SU-DHL-6 (cell line): ENCODE results near the gene SP3.

Source experiments
- H2AFZ ChIP-seq: fragments of 200-600 bp; sonication (generic); 2 replicates; pipeline ENCODE4 v1.6.1; 2014; ENCODE audit warnings: low read depth, mild to moderate bottlenecking, moderate library complexity, mixed read lengths, antibody characterized with exemption, low read length; ENCODE audit not compliant: severe bottlenecking
- H3F3A ChIP-seq: fragments of 200-600 bp; shearing (Covaris generic); 2 replicates; pipeline ENCODE4 v1.6.0; 2016; ENCODE audit warnings: antibody characterized with exemption, mild to moderate bottlenecking; ENCODE audit not compliant: insufficient read depth
- H3K27ac ChIP-seq: fragments of 200-600 bp; sonication (generic); 2 replicates; pipeline ENCODE4 v1.5.1; 2016; ENCODE audit warnings: low read depth, mild to moderate bottlenecking, low read length, moderate library complexity, mixed read lengths
- H3K27me3 ChIP-seq: fragments of 200-600 bp; sonication (generic), shearing (Covaris generic); 2 replicates; pipeline ENCODE4 v1.6.0; 2014; ENCODE audit warnings: mild to moderate bottlenecking, low read length
- H3K36me3 ChIP-seq: fragments of 200-600 bp; sonication (generic); 2 replicates; pipeline ENCODE4 v1.6.1; 2014; ENCODE audit warnings: mild to moderate bottlenecking, low read length, mixed read lengths
- H3K4me2 ChIP-seq: fragments of 300-600, 200-600 bp; shearing (Covaris generic), sonication (generic); 2 replicates; pipeline ENCODE4 v1.6.0; 2014; ENCODE audit warnings: low read length, low read depth, mild to moderate bottlenecking; ENCODE audit not compliant: poor library complexity, severe bottlenecking
- H3K4me3 ChIP-seq: fragments of 200-600 bp; sonication (generic); 2 replicates; pipeline ENCODE4 v1.5.1; 2014; ENCODE audit warnings: antibody characterized with exemption, low read length, mild to moderate bottlenecking, mixed read lengths; ENCODE audit not compliant: insufficient read depth, poor library complexity, severe bottlenecking
- H3K79me2 ChIP-seq: fragments of 200-600 bp; sonication (generic); 2 replicates; pipeline ENCODE4 v1.6.1; 2014; ENCODE audit warnings: mild to moderate bottlenecking, low read length, moderate library complexity; ENCODE audit not compliant: insufficient read depth
- H3K9ac ChIP-seq: fragments of 200-600 bp; sonication (generic); 2 replicates; pipeline ENCODE4 v1.7.0; 2014; ENCODE audit warnings: mild to moderate bottlenecking, low read length
- H3K9me2 ChIP-seq: fragments of 200-600 bp; sonication (generic); replicated peaks from 2 replicates; pipeline ENCODE4 v1.6.1; 2014; ENCODE audit warnings: low read length; ENCODE audit not compliant: insufficient read depth
- H3K9me3 ChIP-seq: fragments of 200-600 bp; sonication (generic); 2 replicates; pipeline ENCODE4 v1.6.1; 2014; ENCODE audit warnings: low read length, mixed read lengths; ENCODE audit not compliant: insufficient read depth
- H4K20me1 ChIP-seq: fragments of 200-600 bp; sonication (generic); 2 replicates; pipeline ENCODE4 v1.6.1; 2014; ENCODE audit warnings: low read depth, mild to moderate bottlenecking, antibody characterized with exemption, low read length, moderate library complexity, mixed read lengths
- EZH2phosphoT487 ChIP-seq: fragments of 200-600 bp; sonication (generic), shearing (Covaris generic); conservative IDR thresholded peaks from 2 replicates; pipeline ENCODE4 v1.6.1; 2018; ENCODE audit warnings: mild to moderate bottlenecking, antibody characterized with exemption, low read length, moderate library complexity, mixed read lengths
- TF ChIP-seq, protein P1 (sequence below): fragments of 200-600 bp; sonication (generic); IDR thresholded peaks from one replicate; pipeline ENCODE4 v1.5.1; 2017; ENCODE audit warnings: antibody characterized with exemption, mild to moderate bottlenecking, low read length, moderate library complexity; ENCODE audit not compliant: insufficient read depth, poor library complexity, severe bottlenecking

Gene SP3

DNA sequence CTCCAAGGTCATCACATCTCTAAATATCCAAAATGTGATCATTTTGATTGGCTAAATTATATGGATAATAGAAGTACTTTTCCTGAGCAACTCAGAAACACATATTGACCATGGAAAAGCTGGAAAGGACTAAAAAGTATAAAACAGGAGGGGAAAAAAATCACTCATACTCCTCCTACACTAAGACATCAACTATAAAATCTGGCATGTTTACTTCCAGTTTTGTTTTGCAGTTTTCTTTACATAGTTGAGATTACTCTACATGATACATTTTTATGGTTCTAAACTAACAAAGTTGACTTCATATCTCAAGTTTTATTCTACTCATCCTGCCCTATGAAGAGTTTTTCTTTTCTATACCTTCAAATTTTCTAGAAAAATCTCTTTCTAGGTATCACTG lies 46.0 kb upstream of the SP3 start:
- Histone ChIP-seq H3K4me3 (no peak overlapping the region), H3K27me3 (no peaks in the 10 kb centered on the region), H2AFZ (no peak overlapping the region), H3K27ac (no peak overlapping the region), H3K9ac (no peak overlapping the region), H3K79me2 (no peaks in the 10 kb centered on the region), H3F3A (no peaks in the 10 kb centered on the region), H3K4me2 (no peak overlapping the region), H3K9me2 (no peaks in the 10 kb centered on the region), H4K20me1 (no peaks in the 10 kb centered on the region), H3K36me3 (no peaks in the 10 kb centered on the region), H3K9me3 (no peaks in the 10 kb centered on the region)
- TF ChIP-seq, protein P1, sequence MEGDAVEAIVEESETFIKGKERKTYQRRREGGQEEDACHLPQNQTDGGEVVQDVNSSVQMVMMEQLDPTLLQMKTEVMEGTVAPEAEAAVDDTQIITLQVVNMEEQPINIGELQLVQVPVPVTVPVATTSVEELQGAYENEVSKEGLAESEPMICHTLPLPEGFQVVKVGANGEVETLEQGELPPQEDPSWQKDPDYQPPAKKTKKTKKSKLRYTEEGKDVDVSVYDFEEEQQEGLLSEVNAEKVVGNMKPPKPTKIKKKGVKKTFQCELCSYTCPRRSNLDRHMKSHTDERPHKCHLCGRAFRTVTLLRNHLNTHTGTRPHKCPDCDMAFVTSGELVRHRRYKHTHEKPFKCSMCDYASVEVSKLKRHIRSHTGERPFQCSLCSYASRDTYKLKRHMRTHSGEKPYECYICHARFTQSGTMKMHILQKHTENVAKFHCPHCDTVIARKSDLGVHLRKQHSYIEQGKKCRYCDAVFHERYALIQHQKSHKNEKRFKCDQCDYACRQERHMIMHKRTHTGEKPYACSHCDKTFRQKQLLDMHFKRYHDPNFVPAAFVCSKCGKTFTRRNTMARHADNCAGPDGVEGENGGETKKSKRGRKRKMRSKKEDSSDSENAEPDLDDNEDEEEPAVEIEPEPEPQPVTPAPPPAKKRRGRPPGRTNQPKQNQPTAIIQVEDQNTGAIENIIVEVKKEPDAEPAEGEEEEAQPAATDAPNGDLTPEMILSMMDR: no peak
- no peak for TF ChIP-seq EZH2phosphoT487

DNA sequence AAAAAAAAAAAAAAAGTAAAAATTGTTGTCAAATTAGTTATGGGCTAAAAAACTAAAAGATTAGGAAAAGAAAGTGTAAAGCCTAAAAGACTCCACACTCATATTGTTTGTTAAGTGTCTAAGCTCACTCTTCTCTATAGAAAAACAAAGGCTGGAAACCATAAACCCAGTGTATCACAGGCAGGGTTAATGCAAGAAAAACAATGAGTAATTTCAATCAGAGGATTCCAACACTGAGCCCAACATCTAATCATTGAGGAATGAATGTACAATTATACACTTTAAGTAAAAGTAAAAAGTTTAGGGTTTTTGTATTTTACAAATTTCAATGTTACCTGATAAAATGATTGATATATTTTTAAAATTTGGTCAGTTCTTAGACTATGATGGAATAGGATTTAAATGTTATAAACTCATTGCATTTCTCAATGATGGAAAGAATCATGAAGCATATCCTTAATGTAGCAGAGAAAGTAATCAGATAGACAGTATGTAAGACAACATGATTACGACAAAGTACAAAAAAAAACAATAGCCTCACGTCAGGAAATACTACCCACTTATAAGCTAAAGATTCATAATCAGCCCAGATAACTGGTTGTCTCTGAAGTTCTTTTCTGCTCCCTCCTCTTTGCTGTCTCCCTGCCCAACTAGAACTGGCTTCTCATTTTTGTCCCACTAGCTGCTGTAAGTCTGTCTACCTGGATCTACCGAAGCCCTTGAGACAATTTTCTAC lies 44.5 kb upstream of the SP3 start:
- no peak overlapping the region for H2AFZ ChIP-seq
- H3K27me3 ChIP-seq: no peaks in the 10 kb centered on the region
- H4K20me1 ChIP-seq: no peaks in the 10 kb centered on the region
- TF ChIP-seq, protein P1: no peak
- no peak for TF ChIP-seq EZH2phosphoT487
- no peak overlapping the region for H3K4me3 ChIP-seq
- no peaks in the 10 kb centered on the region for H3K36me3 ChIP-seq
- no peaks in the 10 kb centered on the region for H3F3A ChIP-seq
- H3K79me2 ChIP-seq: no peaks in the 10 kb centered on the region
- no peaks in the 10 kb centered on the region for H3K9me2 ChIP-seq
- no peaks in the 10 kb centered on the region for H3K9me3 ChIP-seq
- H3K9ac ChIP-seq: no peak overlapping the region
- no peak overlapping the region for H3K27ac ChIP-seq
- no peak overlapping the region for H3K4me2 ChIP-seq

DNA sequence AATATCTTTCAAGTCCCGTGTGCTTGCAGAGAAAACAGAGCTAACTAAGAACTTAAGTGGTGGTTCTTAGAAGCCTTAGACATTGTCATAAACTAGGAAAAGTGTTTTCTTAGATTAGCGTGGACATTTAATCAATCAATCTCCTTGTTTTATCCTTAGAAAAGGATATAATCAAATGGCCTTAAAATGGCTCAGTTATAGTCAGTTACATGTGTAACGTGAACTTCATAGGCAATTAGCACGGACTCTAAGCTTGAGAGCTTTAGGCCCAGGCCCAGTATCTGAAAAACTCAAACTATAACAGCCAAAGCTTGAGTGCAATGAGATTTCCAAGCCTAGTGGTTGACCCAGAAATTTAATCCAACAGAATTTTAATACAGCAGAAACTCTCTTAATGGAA lies 43.5 kb upstream of the SP3 start:
- no peaks in the 10 kb centered on the region for H4K20me1 ChIP-seq

More for the DNA sequence above, 43.5 kb upstream of the SP3 start:
- no peak overlapping the region for H3K4me3 ChIP-seq
- H3K9ac ChIP-seq: no peak overlapping the region
- no peaks in the 10 kb centered on the region for H3K27me3 ChIP-seq
- no peaks in the 10 kb centered on the region for H3K9me3 ChIP-seq
- H3K36me3 ChIP-seq: no peaks in the 10 kb centered on the region
- no peaks in the 10 kb centered on the region for H3K79me2 ChIP-seq
- no peak overlapping the region for H2AFZ ChIP-seq
- no peaks in the 10 kb centered on the region for H3F3A ChIP-seq
- H3K27ac ChIP-seq: no peak overlapping the region
- TF ChIP-seq EZH2phosphoT487: no peak
- TF ChIP-seq, protein P1: no peak
- H3K4me2 ChIP-seq: no peak overlapping the region
- no peaks in the 10 kb centered on the region for H3K9me2 ChIP-seq
